NCI-H1694 (cell line): Measurements from ENCODE around the gene CEP85L.

Experiments used
- DNase-seq: peaks from one replicate; lab custom pipeline; 2025; lab: John Stamatoyannopoulos, UW

CEP85L gene

GRCh38 chr6:118536478-118536877, 114.9 kb downstream of the CEP85L start:
- DNase-seq = no peak

- DNase-seq = no peak
Measured at GRCh38 chr6:118535176-118535844, 116.1 kb downstream of the CEP85L start.

DNA sequence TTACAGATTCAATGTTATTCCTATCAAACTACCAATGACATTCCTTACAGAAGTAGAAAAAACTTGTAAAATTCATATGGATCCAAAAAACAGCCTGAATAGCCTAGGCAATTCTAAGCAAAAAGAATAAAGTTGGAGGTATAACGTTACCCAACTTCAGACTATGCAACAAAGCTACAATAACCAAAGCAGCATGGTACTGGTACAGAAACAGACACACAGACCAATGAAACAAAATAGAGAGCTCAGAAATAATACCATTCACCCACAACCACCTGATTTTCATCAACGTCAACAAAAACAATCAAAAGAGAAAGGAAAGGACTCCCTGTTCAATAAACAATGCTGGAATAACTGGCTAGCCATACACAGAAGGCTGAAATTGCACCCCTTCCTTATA, 120.4 kb downstream of the CEP85L start:
- DNase-seq = no peak

GRCh38 chr6:118529756-118530155, 121.6 kb downstream of the CEP85L start:
- no peak for DNase-seq

DNA sequence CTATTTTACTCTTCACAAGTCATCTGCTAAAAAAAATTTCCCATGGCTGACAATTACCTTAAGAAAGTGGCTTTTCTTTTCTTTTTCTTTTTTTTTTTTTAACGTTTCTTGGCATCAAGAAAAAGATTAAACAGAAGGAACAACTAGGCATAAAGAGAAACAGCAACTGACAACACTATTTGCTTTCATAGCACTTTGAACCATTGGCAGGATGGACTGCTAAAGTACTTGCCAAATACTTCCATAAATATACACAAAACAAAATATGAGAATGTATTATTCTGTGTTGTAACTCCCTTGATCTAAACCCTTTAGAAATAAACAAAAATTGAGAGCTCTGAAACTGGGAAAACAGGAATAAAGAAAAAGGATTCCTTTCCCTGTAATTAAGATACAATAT, 123.3 kb downstream of the CEP85L start:
- no peak for DNase-seq

DNA sequence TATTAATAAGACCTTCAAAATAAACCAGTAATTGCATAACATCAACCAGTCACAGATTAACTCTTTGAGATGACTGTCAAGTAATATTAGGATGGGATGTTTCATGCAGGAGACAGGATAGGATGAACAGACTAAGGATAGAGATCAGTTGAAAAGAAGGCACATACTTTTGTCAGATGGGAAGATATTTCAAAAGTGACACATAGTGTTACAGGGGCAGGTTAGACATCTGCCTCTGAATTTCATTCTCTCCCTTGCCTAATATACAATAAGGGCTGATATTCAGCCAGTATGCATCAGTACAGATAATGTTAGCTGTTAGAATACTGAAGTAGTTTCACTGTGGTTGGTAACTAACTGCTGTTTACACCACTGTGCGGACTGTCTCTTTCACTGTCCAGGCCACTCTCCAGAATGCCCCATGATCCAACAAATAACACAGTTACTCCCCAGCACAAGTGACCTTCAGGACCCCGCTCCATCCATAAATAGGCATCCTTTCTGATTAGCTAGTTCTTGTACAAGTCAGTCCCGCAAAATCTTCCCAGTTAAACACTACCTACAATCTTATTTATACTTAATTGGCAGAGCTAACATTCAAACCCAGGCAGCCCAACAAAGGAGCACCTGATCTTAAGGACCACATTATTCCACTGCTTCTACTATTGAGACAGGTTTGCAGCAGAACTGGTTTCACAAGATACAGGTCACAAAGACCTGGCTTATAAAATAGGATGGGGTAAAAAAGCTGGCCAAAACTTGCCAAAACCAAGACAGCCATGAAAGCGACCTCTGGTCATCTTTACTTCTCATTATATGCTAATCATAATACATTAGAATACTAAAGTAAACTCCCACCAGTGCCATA, 125.2 kb downstream of the CEP85L start:
- DNase-seq = no peak

- DNase-seq = no peak
Measured at GRCh38 chr6:118524686-118525085, 126.7 kb downstream of the CEP85L start.

DNA sequence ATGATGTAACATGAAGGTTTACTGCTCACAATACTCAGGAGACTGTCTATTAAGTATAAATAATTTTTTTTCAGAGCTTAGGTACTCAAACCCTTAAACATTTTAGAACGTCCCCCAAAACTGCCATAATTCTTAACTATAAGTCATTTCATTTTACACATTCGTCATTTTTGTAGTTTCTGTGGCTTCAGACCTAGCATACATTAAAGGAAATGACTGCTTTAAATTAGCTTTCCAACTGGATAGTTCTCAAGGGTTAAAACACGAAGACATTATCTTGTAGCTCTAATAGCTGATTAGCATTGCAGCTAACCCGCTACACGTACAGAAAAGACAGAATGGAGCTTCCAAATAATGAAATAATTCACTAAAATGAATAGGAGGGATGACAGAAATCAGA, 128.2 kb downstream of the CEP85L start:
- no peak for DNase-seq

- no peak for DNase-seq
Measured at GRCh38 chr6:118522422-118522821, 129.0 kb downstream of the CEP85L start.

GRCh38 chr6:118514689-118515088, 136.7 kb downstream of the CEP85L start:
- DNase-seq = no peak

DNA sequence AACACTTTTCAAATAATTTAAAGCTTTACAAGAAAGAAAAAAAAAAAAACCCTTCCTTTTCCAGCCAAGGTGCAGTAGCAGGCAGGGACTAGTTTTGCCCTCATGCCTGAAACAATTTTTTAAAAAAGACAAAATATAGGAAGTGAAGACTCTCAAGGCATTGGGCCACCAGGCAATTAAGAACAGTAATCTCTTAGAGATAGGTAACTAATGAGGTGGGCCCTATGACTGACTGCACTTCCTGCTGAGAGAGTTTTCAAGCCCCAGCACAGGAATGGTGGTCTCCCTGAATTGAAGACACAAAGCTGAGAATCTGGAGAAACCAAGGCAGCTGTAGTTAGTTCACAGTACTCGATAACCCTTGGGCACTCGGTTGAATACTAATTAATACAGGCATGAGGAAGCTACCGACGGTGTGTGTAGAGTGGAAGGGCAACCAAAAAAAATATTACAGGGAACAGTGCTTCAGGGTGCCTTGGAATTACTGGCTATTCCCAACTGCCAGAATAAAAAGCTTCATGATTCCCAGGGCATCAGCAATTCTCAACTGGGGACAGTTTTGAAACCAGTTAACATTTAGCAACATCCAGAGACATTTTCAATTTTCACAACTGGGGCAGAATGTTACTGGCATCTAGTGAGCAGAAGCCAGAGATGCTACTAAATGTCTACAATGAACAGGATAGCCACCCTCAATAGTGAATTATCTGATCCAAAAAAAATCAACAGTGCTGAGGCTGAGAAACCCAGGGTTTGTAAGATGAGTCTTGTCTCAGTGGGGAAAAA, 139.3 kb downstream of the CEP85L start:
- no peak for DNase-seq

DNA sequence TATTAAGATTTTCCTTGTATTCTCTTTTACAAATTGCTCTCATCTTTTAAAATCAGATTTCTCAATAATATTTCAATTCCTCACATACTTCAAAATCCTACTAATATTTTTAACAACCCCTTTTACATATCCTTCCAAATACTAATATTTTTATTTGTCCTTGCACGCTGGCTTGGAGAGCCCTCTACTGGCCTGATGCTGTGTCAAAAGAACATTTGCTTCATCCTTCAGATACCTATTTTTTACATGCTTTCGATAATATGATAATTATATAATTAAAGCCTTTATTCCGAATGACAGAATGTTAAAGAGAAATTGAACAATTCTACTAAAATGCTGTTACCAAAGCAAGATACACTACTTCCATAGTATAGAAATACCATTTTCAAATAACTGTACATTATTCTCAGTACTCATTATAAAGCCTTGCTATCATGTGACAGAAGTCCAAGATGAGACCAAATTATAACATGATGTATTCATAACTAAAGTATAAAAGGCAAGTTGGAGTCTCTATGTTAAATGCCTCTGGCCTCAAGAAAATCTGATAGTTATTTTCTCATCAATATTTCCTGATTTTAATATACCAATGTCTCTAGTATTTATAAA, 142.3 kb downstream of the CEP85L start:
- DNase-seq = no peak

DNA sequence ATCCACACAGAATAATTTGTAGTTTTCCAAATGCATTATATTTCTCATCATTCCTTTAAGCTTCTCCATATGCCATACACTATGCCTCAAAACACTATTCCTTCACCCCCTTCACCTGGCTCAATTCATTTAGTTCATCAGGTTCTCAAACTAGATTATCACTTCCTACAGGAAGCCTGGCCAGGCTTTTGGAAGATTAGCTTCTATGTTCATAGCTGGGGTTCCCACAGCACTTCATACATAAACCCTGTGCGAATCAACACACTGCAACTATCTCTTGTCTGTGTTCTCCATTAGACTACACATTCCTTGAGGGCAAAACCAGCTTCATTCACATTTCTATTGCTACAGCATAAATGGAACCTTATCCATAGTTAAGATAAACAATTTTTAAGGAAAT, 143.8 kb downstream of the CEP85L start:
- no peak for DNase-seq

DNA sequence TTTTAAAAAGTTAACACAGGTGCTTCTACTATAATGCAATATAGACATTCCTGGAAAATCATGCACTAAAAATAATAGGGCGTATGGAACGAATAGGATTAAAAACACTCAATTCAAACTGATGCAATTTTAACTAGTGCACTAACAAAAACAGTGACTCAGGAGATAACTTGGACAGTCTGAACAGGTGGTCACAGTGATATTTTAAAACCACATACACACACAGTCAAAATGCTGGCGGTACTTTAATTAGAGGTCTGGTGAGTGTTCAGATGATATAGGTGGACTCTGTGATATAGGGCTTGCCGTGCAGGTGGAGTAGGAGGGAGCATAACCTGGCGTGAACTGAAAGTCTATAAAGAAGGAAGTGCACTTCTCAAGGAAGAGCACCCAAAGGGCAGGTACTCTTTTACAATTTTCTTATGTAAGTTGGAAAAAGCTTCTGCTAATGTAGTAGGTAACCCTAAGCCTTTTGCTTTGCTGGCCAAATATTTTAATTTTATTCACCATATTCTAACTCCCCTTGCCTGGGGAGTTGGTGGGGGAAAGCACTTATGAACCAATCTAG, 145.2 kb downstream of the CEP85L start:
- DNase-seq = no peak

DNA sequence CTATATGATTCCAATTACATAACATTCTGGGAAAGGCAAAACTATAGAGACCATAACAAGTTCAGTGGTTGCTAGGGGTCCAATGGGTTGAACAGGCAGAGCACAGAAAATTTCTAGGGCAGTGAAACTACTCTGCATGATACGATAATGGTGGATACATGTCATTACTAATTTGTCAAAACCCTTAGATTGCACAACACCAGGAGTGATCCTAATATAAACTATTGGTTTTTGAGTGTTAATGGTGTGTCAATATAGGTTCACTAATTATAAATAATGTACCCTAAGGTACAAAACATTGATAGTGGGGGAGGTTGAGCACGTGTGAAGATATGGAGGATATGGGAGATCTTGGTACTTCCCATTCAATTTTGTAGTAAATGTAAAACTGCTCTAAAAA, 145.7 kb downstream of the CEP85L start:
- DNase-seq = no peak

GRCh38 chr6:118504611-118505010, 146.8 kb downstream of the CEP85L start:
- no peak for DNase-seq

GRCh38 chr6:118502169-118502568, 149.2 kb downstream of the CEP85L start:
- DNase-seq = no peak

DNA sequence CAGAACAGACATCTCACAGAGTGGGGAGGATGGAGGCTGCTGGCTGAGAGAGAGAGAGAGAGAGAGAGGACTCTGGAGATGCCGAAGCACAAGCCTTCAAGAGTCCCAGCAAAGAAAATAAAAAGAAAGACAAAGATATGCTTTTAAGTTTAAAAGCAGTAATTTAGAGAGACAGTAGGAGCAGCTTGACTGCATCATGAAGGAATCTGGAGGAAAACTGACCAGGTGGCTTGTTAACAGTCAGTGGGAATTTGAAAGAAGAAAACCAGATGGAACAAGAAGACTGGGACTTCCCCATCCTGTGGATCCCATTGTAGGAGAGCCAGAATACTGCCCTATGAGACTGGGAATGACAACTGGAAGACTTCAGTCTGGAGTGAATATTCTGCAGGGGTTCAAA, 149.6 kb downstream of the CEP85L start:
- no peak for DNase-seq

DNA sequence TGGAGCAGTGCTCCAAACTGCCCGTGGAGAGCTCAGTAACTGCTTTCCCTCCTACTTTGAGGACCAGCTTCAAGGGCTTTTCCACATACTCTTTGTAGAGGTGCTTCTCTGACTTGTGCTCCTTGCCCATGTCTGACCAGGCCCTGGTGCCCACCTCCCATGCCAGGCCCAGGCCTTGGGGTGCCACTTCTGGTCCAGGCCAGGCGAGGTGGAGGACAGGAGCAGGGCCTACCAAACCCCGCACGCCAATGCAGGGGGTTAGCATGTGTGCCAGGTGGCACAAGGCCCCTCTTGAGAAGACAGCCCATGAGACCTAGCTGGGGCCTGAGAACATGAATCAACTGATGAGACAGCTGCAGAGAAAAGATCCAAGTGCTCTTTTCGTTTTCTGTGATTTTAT, 150.3 kb downstream of the CEP85L start:
- no peak for DNase-seq

DNA sequence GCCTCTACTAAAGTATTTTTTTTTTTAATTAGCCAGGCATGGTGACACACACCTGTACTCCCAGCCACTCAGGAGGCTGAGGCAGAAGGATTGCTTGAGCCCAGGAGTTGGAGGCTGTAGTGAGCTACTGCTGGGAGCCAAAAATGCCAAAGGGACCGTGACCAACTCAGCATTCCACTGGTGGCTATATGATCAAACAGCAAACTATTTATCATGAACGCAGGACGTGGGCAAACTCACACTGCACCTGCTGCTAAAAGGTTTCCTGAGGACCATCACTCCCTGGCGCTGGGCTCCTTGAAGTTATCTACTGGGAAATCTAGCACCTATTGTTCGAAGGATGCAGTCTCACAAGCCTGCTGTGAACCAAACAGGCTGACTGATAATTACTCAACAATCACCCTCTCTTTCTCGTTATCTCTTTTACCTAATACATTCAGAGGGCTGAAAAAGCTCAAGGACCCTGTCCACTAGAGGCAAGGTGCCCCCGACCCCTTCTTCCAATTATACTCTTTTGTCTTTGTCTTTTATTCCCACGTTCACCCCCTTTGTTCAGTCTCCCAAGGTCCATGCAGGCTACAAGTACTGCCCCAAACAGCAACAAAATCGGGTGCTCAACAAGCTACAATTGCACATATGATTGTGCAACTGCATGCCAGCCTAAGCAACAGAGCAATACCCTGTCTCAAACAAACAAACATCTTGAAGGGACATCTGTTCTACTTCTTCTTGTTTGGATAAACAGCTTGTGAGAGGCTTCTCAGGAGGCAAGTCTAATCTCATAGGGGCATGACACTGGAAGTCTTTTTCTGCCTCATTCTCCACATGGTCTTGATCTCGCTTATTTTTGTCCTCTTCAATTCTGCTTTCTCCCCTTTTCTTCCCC, 151.0 kb downstream of the CEP85L start:
- no peak for DNase-seq
